Keratinocyte (primary cell): ENCODE data around the gene PSAP. TPM values are rescaled to one million over a fixed set of nuclear protein-coding genes. Genes with fewer than 3 reads are reported as not detected.
A peak's percentile ranks its signal among the peaks of the same experiment; 100 is the strongest.
"Not testable (repeated sequence)": the region's sequence is repeated elsewhere in the genome, so short reads cannot be mapped to it uniquely, and the experiment has no call there.

Experiments used
- DNase-seq: peaks from one replicate; pipeline ENCODE4 v3.0.0-alpha.2; 2011; ENCODE audit warnings: low read depth, missing footprints, low spot score
- FAIRE-seq: peaks from 2 replicates; lab custom pipeline; 2011; peaks lifted over from hg19 to GRCh38; lab: Jason Lieb, UNC
- H2AFZ ChIP-seq: 2 replicates; pipeline ENCODE4 v1.6.0; 2012; ENCODE audit warnings: low read length, control low read depth, inconsistent platforms; ENCODE audit not compliant: control insufficient read depth
- H3K27ac ChIP-seq: 2 replicates; pipeline ENCODE4 v1.5.1; 2011; ENCODE audit warnings: low read length; ENCODE audit not compliant: control insufficient read depth, insufficient read depth
- H3K27me3 ChIP-seq: 3 replicates; pipeline ENCODE4 v1.6.0; 2011; ENCODE audit warnings: low read length; ENCODE audit not compliant: control insufficient read depth, insufficient read depth; ENCODE audit errors: extremely low read depth
- H3K36me3 ChIP-seq, 2 experiments: 2 replicates in 1 of 2; 3 replicates in 1 of 2; pipeline ENCODE4 v1.5.1; 2011; ENCODE audit warnings: low read length in 2 of 2, mild to moderate bottlenecking in 1 of 2; ENCODE audit not compliant: control insufficient read depth in 2 of 2, insufficient read depth in 2 of 2; ENCODE audit errors: extremely low read depth in 1 of 2
- H3K4me1 ChIP-seq: 3 replicates; pipeline ENCODE4 v1.5.1; 2011; ENCODE audit warnings: low read length; ENCODE audit not compliant: control insufficient read depth, insufficient read depth; ENCODE audit errors: extremely low read depth
- H3K4me2 ChIP-seq: 3 replicates; pipeline ENCODE4 v1.6.0; 2011; ENCODE audit warnings: low read depth, low read length; ENCODE audit not compliant: control insufficient read depth, insufficient read depth; ENCODE audit errors: extremely low read depth
- H3K4me3 ChIP-seq, 3 experiments: fragments of 200-600 bp in 1 of 3; sonication (generic) in 1 of 3; 2 replicates in 2 of 3; 3 replicates in 1 of 3; pipeline ENCODE4 v1.5.1; 2011 to 2016; ENCODE audit warnings: low read length in 3 of 3, mild to moderate bottlenecking in 3 of 3, control low read depth in 2 of 3, inconsistent platforms in 1 of 3, low read depth in 1 of 3, mixed read lengths in 1 of 3, mixed run types in 1 of 3, moderate library complexity in 1 of 3; ENCODE audit not compliant: control insufficient read depth in 2 of 3, insufficient read depth in 2 of 3; ENCODE audit errors: extremely low read depth in 1 of 3
- H3K79me2 ChIP-seq: 2 replicates; pipeline ENCODE4 v1.6.0; 2012; ENCODE audit warnings: low read length; ENCODE audit not compliant: control insufficient read depth, insufficient read depth
- H3K9ac ChIP-seq: 3 replicates; pipeline ENCODE4 v1.6.0; 2011; ENCODE audit warnings: low read length; ENCODE audit not compliant: control insufficient read depth, insufficient read depth; ENCODE audit errors: extremely low read depth
- H3K9me1 ChIP-seq: 3 replicates; pipeline ENCODE4 v1.6.0; 2011; ENCODE audit warnings: low read length; ENCODE audit not compliant: control insufficient read depth, insufficient read depth; ENCODE audit errors: extremely low read depth
- H3K9me3 ChIP-seq: 2 replicates; pipeline ENCODE4 v1.5.1; 2012; ENCODE audit warnings: low read depth, low read length; ENCODE audit not compliant: control insufficient read depth
- H4K20me1 ChIP-seq: 3 replicates; pipeline ENCODE4 v1.6.0; 2011; ENCODE audit warnings: low read length; ENCODE audit not compliant: control insufficient read depth, insufficient read depth; ENCODE audit errors: extremely low read depth
- EZH2 ChIP-seq: IDR thresholded peaks from one replicate; pipeline ENCODE4 v1.6.1; 2012; ENCODE audit warnings: inconsistent platforms, mild to moderate bottlenecking, low read length, moderate library complexity
- dilution Hi-C: fragments of 300-500 bp; cut with MboI; formaldehyde crosslinking; loops from one replicate; pipeline ENCODE4 v1.7.0; 2020; ENCODE audit warnings: low sequenced_read_pairs; ENCODE audit not compliant: extremely low pct_ligation_motif_present
- polyA plus RNA-seq, 5 experiments: library from polyadenylated mRNA; depleted of rRNA in 3 of 5; stranded (reverse) in 3 of 5; stranded (forward) in 1 of 5; unstranded in 1 of 5; fragments of >200 nt; gene quantifications; 1 replicate in 1 of 5; 2 replicates in 3 of 5; 3 replicates in 1 of 5; pipeline versions ENCODE4 v1.2.1 to v1.2.3, GENCODE V29; 2011 to 2012; ENCODE audit warnings: missing spikeins in 2 of 5, low read depth in 1 of 5, low replicate concordance in 1 of 5
- TF ChIP-seq, protein P1 (sequence below), 3 experiments: IDR thresholded peaks in 1 of 3; conservative IDR thresholded peaks in 1 of 3; optimal IDR thresholded peaks in 1 of 3; 2 replicates in 2 of 3; 3 replicates in 1 of 3; pipeline versions ENCODE3 to v1.5.1; 2011; ENCODE audit warnings: low read length in 3 of 3, mild to moderate bottlenecking in 3 of 3, moderate library complexity in 2 of 3, control low read depth in 1 of 3, inconsistent platforms in 1 of 3; ENCODE audit not compliant: insufficient read depth in 2 of 3; ENCODE audit errors: extremely low read depth in 1 of 3

Gene PSAP
- polyA plus RNA-seq, 1 donor (not counting 4 experiments of a cell fraction or from before 2014, with no cell fraction given), result 1,075 TPM

DNA sequence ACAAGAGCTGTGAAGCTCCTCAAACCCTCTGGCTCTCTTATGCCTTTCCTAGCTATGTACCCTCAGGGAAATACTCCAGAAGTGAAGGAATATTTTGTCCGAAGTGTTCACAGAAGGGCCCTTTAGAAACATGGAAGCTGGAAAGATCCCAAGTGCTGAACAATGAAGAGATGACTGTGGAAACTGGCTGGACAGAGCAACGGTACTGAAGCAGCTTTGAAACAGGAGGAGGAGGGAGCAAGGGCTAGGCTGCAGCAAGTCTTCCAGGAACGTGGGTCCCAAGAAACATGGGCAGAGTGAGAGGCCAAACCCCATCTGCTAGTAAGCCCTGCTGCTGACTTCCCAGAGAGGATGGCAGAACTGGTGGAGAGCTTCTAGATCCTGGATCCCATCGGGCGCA is 3.0 kb upstream of the PSAP start:
- H3K9ac ChIP-seq, result no peak overlapping the region
- no peaks in the 10 kb centered on the region for H4K20me1 ChIP-seq
- H3K9me1 ChIP-seq, result no peaks in the 10 kb centered on the region
- no peak overlapping the region for H2AFZ ChIP-seq
- H3K4me1 ChIP-seq, result peaks cover 14% of the 10 kb centered on the region
- H3K36me3 ChIP-seq, result no peaks in the 10 kb centered on the region
- no peaks in the 10 kb centered on the region for H3K9me3 ChIP-seq
- no peak overlapping the region for H3K4me3 ChIP-seq
- DNase-seq, result no peak
- no peak for FAIRE-seq
- TF ChIP-seq, protein P1, sequence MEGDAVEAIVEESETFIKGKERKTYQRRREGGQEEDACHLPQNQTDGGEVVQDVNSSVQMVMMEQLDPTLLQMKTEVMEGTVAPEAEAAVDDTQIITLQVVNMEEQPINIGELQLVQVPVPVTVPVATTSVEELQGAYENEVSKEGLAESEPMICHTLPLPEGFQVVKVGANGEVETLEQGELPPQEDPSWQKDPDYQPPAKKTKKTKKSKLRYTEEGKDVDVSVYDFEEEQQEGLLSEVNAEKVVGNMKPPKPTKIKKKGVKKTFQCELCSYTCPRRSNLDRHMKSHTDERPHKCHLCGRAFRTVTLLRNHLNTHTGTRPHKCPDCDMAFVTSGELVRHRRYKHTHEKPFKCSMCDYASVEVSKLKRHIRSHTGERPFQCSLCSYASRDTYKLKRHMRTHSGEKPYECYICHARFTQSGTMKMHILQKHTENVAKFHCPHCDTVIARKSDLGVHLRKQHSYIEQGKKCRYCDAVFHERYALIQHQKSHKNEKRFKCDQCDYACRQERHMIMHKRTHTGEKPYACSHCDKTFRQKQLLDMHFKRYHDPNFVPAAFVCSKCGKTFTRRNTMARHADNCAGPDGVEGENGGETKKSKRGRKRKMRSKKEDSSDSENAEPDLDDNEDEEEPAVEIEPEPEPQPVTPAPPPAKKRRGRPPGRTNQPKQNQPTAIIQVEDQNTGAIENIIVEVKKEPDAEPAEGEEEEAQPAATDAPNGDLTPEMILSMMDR (optimal IDR thresholded peaks at IDR 0.05 in 1 of 3, IDR thresholded peaks at IDR 0.05 in 1 of 3, conservative IDR thresholded peaks at IDR 0.05 in 1 of 3; ENCODE audit: extremely low read depth in 1 of 3, insufficient read depth in 2 of 3, low read length in 3 of 3), result no peak
- TF ChIP-seq EZH2, result no peak
- H3K27ac ChIP-seq, result no peak overlapping the region
- no peaks in the 10 kb centered on the region for H3K27me3 ChIP-seq
- dilution Hi-C loops, result no loop called here
- H3K4me2 ChIP-seq, result no peak overlapping the region
- H3K79me2 ChIP-seq, result peaks cover 20% of the 10 kb centered on the region

DNA sequence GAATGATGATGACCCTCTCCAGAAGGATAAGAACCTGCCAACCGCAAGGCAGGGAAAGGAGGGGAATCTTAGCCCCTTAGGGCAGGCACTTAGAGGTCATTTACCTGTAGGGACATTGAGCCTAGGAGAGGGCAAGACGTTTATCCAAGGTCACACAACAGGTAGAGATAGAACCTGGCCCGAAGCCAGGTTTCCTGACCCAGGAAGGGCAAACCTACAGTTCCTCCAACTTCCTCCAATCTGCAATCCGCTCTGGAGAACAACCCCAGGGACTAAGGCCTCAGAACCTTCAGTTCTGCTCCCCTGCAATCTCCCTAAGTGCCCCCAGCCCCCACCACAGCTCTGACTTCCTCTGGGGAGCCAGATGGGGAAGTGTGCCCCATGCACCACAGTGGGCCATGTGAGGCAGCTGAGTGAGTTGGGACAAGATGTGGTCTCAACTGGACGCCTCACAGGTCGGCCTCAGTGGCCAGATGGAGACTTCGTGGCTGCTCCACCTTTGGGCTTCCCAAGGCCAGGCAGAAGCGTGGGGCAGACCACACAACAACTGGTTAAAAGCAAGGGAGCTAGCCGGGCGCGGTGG is 1.4 kb upstream of the PSAP start:
- H3K79me2 ChIP-seq, result peaks cover 36% of the 10 kb centered on the region
- H4K20me1 ChIP-seq, result peaks cover 7% of the 10 kb centered on the region
- H3K4me3 ChIP-seq, result no peak overlapping the region
- peaks cover 7% of the 10 kb centered on the region for H3K9me1 ChIP-seq
- H3K4me1 ChIP-seq, result peaks cover 26% of the 10 kb centered on the region
- dilution Hi-C loops, result no loop called here
- no peak overlapping the region for H2AFZ ChIP-seq
- H3K27me3 ChIP-seq, result no peaks in the 10 kb centered on the region
- DNase-seq (no peak), FAIRE-seq (no peak)
- H3K4me2 ChIP-seq, result no peak overlapping the region
- H3K36me3 ChIP-seq, result peaks cover 3 to 5% of the 10 kb centered on the region in 2 experiments
- no peak for TF ChIP-seq EZH2
- TF ChIP-seq, protein P1 (optimal IDR thresholded peaks at IDR 0.05 in 1 of 3, IDR thresholded peaks at IDR 0.05 in 1 of 3, conservative IDR thresholded peaks at IDR 0.05 in 1 of 3; ENCODE audit: extremely low read depth in 1 of 3, insufficient read depth in 2 of 3, low read length in 3 of 3), result no peak
- no peaks in the 10 kb centered on the region for H3K9me3 ChIP-seq
- H3K27ac ChIP-seq, result no peak overlapping the region
- no peak overlapping the region for H3K9ac ChIP-seq

DNA sequence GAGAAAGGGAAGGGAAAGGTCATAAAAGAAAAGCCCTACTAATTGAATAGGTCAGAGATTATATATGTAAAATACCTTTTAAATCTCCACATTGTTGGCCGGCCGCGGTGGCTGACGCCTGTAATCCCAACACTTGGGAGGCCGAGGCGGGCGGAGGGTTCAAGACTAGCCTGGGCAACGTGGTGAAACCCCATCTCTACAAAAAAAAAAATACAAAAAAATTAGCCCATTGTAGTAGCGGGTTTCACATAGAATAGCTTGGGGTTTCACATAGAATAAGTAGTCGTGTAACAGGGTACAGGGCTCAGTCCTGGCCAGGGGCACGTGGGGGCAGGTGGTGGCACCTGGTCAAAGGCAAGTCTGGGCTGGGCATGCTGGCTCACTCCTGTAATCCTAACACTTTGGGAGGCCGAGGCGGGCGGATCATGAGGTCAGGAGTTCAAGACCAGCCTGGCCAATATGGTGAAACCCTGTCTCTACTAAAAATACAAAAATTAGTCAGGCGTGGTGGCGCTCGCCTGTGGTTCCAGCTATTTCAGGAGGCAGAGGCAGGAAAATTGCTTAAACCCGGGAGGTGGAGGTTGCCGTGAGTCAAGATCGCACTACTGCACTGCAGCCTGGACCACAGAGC is 529 bp upstream of the PSAP start:
- H3K9me1 ChIP-seq, H3K27me3 ChIP-seq, dilution Hi-C loops, FAIRE-seq, H3K9me3 ChIP-seq, H3K36me3 ChIP-seq, DNase-seq: not testable (repeated sequence)
- Histone ChIP-seq H2AFZ (peak overlapping the region; percentile 33), H3K4me3 (peak overlapping the region in 1 of 3 experiments; percentile 3), H3K4me2 (peak overlapping the region; percentile 30), H3K4me1 (peaks cover 32% of the 10 kb centered on the region), H3K9ac (peak overlapping the region; percentile 99), H3K27ac (peak overlapping the region; percentile 98), H4K20me1 (peaks cover 11% of the 10 kb centered on the region), H3K79me2 (peaks cover 45% of the 10 kb centered on the region)
